Prostate gland (tissue), 2 donors: ENCODE results near the gene HDAC8.

Source experiments
- POLR2A ChIP-seq: fragments of 450-650 bp; IDR thresholded peaks from one replicate; pipeline ENCODE4 v1.6.1; 2016; ENCODE audit warnings: antibody characterized with exemption, mild to moderate bottlenecking
- POLR2AphosphoS5 ChIP-seq: sonication (generic); formaldehyde crosslinking; IDR thresholded peaks from one replicate; pipeline ENCODE4 v1.6.1; 2017; ENCODE audit warnings: antibody characterized with exemption
- TF ChIP-seq, protein P1 (sequence below), 4 experiments: fragments of 200-600 bp in 2 of 4; fragments of 450-650 bp in 2 of 4; sonication (generic) in 2 of 4; IDR thresholded peaks; 1 replicate in 3 of 4; 2 replicates in 1 of 4; pipeline ENCODE4 v1.5.1; 2016 to 2019; ENCODE audit warnings: antibody characterized with exemption in 4 of 4, mild to moderate bottlenecking in 2 of 4, moderate library complexity in 2 of 4

DNA sequence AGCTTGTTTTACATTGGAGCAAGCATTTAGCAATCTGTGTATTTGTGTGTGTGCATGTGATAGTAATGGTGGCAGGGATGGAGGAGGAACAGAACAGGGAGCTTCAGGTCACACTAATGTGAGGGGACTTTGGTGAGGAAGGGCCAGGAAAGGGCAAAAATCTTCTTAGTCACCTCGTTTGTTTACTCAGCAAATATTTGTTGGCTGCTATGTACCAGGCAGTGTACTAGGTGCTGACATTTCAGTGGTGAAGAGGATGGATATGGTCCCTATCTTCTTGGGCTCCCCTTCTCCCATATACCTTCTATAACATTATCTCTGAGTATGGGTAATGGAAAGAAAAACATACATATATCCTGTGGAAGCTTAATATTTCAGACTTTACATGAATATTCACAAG is 48.5 kb upstream of the HDAC8 start:
- TF ChIP-seq POLR2A (no peak), POLR2AphosphoS5 (no peak)
- TF ChIP-seq, protein P1, sequence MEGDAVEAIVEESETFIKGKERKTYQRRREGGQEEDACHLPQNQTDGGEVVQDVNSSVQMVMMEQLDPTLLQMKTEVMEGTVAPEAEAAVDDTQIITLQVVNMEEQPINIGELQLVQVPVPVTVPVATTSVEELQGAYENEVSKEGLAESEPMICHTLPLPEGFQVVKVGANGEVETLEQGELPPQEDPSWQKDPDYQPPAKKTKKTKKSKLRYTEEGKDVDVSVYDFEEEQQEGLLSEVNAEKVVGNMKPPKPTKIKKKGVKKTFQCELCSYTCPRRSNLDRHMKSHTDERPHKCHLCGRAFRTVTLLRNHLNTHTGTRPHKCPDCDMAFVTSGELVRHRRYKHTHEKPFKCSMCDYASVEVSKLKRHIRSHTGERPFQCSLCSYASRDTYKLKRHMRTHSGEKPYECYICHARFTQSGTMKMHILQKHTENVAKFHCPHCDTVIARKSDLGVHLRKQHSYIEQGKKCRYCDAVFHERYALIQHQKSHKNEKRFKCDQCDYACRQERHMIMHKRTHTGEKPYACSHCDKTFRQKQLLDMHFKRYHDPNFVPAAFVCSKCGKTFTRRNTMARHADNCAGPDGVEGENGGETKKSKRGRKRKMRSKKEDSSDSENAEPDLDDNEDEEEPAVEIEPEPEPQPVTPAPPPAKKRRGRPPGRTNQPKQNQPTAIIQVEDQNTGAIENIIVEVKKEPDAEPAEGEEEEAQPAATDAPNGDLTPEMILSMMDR (IDR thresholded peaks at IDR 0.05): no peak
